Measurements from ENCODE around the gene ETFRF1.

Gene ETFRF1

DNA sequence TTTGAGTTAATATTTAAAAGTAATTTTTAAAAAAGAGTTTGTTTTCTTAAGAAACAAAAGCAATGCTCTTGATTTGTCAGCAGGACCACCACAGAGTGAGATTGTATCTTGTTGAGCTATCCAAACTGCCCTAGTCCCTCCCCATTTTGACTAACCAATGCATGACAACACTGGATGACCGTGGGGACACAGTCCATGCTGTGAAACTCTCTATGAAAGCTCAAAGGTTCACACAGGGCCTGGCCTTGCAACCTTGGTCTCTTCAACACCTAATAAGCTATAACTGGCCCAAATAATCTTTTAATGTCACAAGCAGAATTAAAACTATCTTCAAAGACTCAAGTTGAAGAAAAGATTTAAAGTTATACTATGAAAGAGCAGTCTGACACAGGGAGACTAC, 13.5 kb downstream of the ETFRF1 start:
- no peak for DNase-seq (ENCODE audit: insufficient read length, low spot score)
- peak; percentile 85 for FAIRE-seq

DNA sequence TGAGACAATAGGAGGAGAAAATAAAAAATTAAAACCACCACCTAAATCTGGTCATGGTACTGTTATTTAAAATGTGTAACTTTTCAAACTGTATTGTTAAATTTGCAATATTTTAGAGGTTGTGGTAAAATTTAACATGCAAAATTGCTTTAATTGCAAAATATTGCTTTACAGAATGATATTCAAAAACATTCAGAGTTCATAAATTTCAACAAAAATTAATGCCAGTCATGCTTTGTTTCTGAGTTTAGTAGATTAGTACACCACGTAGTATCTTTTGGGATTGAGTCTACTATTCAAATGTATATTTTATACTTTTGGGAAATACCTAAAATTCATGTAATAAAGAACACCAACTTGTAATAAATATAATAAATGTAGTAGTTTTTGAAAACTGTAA, 18.3 kb downstream of the ETFRF1 start:
- no peak for FAIRE-seq

GRCh38 chr12:25236190-25236589, 41.2 kb downstream of the ETFRF1 start:
- DNase-seq (ENCODE audit: insufficient read length, low spot score), result no peak
- FAIRE-seq, result no peak

More for the DNA sequence above, 18.3 kb downstream of the ETFRF1 start:
- DNase-seq (ENCODE audit: insufficient read length, low spot score), result no peak

DNA sequence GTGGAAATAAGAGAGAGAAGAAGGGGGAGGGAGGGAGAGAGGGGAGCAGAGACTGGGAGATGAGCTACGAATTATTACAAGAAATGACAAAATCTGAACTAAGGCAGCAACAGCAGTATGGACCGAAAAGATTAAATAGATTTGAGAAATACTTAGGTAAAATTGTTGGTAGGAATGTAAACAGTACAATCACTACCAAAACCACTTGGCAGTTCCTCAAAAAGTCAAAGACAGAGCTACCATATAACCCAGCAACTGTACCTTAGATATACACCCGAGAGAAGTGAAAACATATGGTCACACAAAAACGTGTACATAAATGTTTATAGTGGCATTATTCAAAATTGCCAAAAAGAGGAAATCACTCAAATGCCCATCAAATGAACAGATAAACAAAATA, 41.6 kb downstream of the ETFRF1 start:
- FAIRE-seq, result no peak
- DNase-seq (ENCODE audit: insufficient read length, low spot score), result no peak

- peak; percentile 26 for DNase-seq (ENCODE audit: insufficient read length, low spot score)
Measured at GRCh38 chr12:25241167-25242020, 46.4 kb downstream of the ETFRF1 start.

GRCh38 chr12:25242981-25243679, 48.1 kb downstream of the ETFRF1 start:
- FAIRE-seq, result no peak
- DNase-seq (ENCODE audit: insufficient read length, low spot score), result no peak

More at GRCh38 chr12:25241167-25242020, 46.4 kb downstream of the ETFRF1 start:
- peak; percentile 64 for FAIRE-seq

DNA sequence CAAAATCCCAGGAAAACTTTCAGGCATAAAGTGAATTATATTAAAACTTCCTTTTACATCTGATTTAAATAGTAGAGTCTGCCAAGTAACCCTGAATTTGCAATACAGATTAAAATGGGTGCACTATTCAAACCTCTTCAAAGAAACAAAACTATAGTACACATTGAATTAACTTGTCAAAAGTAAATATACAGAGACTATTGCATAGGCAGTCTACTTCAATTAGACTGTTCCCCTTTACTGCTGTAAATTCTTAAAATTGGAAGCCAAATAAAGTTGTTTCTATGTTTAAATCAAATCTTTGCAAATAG, 48.6 kb downstream of the ETFRF1 start:
- FAIRE-seq (no peak), DNase-seq (ENCODE audit: insufficient read length, low spot score) (no peak)

GRCh38 chr12:25245491-25245890, 50.5 kb downstream of the ETFRF1 start:
- DNase-seq (ENCODE audit: insufficient read length, low spot score), result no peak
- FAIRE-seq, result no peak

- DNase-seq (ENCODE audit: insufficient read length, low spot score) (no peak), FAIRE-seq (no peak)
Measured at GRCh38 chr12:25248137-25248536, 53.1 kb downstream of the ETFRF1 start.

- DNase-seq (ENCODE audit: insufficient read length, low spot score) (no peak), FAIRE-seq (no peak)
Measured at GRCh38 chr12:25248732-25249131, 53.7 kb downstream of the ETFRF1 start.

- DNase-seq (ENCODE audit: insufficient read length, low spot score) (no peak), FAIRE-seq (no peak)
Measured at GRCh38 chr12:25249931-25250738, 55.1 kb downstream of the ETFRF1 start.

DNA sequence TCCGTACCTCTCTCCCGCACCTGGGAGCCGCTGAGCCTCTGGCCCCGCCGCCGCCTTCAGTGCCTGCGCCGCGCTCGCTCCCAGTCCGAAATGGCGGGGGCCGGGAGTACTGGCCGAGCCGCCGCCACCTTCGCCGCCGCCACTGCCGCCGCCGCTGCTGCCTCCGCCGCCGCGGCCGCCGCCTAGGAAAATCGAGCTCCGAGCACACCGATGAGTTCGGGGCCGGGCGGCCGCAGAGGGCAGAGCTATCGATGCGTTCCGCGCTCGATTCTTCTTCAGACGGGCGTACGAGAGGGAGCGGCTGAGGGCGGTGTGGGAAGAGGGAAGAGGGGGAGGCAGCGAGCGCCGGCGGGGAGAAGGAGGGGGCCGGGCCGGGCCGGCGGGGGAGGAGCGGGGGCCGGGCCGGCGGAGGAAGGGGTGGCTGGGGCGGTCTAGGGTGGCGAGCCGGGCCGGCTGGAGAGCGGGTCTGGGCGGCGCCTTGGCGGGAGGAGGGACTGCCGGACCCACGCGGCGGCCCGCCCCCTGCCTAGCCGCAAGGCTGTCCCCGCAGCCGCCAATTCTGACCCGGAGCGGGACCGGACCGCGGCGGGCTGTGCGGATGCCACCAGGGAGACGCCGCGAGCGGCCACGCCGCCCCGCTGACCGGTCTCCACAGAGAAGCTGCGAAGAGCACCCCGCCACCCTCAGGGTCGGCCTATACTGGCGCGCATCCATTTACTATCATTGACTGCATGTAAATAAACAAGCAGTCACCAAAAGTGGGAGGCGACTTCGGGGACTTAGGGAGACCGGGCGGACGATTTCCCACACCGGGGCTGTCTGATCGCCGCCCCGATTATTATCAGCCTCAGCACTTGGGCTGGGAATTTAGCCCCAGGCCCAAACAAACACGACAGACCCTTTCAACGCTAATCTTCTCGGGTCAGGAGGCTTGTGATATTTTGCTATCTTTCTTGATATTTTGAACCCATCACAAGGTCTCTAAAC, 56.0 kb downstream of the ETFRF1 start, which contains the start of gene KRAS:
TSS of gene KRAS (minus strand) at position 186 of the 987 bp plus-strand sequence.
- peak; percentile 97 for FAIRE-seq
- DNase-seq (ENCODE audit: insufficient read length, low spot score), result peak; percentile 95

- DNase-seq (ENCODE audit: insufficient read length, low spot score) (no peak), FAIRE-seq (no peak)
Measured at GRCh38 chr12:25251769-25252168, 56.7 kb downstream of the ETFRF1 start.

DNA sequence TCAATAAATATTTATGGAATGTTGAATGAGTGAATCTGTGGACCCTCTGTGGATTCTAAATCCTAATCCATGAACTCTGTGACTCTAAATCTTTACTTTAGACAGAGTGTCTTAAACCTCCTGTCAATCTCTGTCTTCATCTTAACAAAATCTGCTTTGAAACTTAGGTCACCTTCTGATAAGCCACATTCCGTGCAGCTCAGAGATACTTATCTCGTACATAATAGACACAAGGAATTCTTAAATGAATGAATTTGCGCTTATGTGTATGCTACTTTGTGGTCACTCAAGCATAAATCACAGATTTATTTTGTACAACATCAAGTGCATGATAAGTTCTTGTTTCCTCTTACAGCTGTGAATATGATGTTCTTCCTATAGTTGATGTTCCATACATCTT, 57.9 kb downstream of the ETFRF1 start:
- FAIRE-seq, result no peak
- DNase-seq (ENCODE audit: insufficient read length, low spot score), result no peak

GRCh38 chr12:25253371-25254068, 58.5 kb downstream of the ETFRF1 start:
- DNase-seq (ENCODE audit: insufficient read length, low spot score) (no peak), FAIRE-seq (no peak)

- DNase-seq (ENCODE audit: insufficient read length, low spot score), result peak; percentile 60
- FAIRE-seq, result peak; percentile 52
Measured at GRCh38 chr12:25254271-25254880, 59.3 kb downstream of the ETFRF1 start.
